Astrocyte of the spinal cord (primary cell): ENCODE measurements around the gene LNPK.

Source experiments
- DNase-seq: peaks from one replicate; pipeline ENCODE4 v3.0.0; 2011; ENCODE audit warnings: low read depth, low spot score
- H3K4me3 ChIP-seq: 2 replicates; pipeline ENCODE4 v1.5.1; 2011; ENCODE audit warnings: low read depth, mild to moderate bottlenecking, low read length, moderate library complexity
- in situ Hi-C: cut with HindIII; loops from 2 replicates; pipeline ENCODE4 v1.10.0; 2017; ENCODE audit warnings: low sequenced_read_pairs
- TF ChIP-seq, protein P1 (sequence below): IDR thresholded peaks from 2 replicates; pipeline ENCODE4 v1.5.1; 2012; ENCODE audit warnings: low read depth, mild to moderate bottlenecking, low read length, inconsistent platforms

Gene LNPK

GRCh38 chr2:175892046-175892445, 110.0 kb downstream of the LNPK start:
- H3K4me3 ChIP-seq = no peak overlapping the region
- TF ChIP-seq, protein P1, sequence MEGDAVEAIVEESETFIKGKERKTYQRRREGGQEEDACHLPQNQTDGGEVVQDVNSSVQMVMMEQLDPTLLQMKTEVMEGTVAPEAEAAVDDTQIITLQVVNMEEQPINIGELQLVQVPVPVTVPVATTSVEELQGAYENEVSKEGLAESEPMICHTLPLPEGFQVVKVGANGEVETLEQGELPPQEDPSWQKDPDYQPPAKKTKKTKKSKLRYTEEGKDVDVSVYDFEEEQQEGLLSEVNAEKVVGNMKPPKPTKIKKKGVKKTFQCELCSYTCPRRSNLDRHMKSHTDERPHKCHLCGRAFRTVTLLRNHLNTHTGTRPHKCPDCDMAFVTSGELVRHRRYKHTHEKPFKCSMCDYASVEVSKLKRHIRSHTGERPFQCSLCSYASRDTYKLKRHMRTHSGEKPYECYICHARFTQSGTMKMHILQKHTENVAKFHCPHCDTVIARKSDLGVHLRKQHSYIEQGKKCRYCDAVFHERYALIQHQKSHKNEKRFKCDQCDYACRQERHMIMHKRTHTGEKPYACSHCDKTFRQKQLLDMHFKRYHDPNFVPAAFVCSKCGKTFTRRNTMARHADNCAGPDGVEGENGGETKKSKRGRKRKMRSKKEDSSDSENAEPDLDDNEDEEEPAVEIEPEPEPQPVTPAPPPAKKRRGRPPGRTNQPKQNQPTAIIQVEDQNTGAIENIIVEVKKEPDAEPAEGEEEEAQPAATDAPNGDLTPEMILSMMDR = no peak
- in situ Hi-C loops = no loop called here
- DNase-seq = no peak

DNA sequence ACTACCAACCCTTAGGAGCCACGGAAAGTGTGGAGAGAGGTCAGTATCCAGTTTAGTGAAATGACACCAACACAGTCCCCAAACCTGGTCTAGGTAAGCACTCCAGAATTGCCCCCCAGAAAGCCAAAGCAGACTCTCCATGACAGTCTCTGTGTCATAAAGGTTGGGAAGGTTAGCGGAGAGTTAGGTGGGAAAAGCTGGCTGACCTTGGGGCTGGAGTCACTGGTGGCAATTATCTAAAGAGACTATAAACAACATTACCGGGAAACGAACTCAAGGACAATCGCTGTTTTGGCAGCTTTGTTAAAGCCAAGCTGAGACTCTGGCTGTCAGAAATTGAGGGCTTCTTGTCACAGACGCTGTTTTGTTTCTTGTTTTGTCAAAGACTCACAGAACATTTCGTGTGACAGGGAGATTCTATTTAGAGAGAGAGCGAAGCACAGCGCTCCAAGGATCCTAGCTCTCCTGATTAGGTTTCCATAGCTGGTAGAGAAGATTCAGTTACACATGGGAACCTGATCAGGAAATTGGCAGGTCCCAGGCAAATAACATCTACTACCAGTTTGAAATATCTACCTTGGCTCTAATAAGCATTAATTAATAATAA, 111.3 kb downstream of the LNPK start:
- DNase-seq = no peak
- H3K4me3 ChIP-seq = no peak overlapping the region
- in situ Hi-C loops = no loop called here
- TF ChIP-seq, protein P1 = no peak

DNA sequence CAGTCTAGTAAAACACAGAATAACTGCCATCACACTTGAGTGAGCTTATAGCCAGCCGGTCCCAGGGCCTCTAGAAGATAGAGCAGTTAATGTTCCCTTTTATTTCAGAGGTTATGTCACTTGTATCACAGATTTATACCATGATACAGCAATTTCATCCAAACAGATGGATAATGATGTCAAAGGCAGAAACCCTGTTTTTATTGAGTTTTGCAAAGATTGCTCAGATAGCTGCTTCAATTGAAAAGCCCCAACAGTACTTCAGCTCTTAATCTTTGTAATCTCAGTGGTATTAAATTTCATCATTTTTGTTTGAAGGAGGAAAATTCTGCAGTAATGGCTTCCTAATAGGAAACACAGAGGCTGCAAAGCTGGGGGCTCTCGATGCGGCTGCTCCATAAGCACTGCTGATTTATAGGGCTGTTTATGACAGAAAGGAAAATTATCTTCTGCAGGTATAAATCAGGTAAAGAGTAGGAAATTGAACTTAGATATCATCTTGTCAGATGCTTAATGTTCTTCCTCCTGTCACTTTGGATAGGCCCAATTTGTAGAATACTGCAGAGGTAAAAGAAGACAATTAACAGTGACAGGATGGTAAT, 112.3 kb downstream of the LNPK start:
- no peak overlapping the region for H3K4me3 ChIP-seq
- no peak for DNase-seq
- TF ChIP-seq, protein P1 = no peak
- in situ Hi-C loops = no loop called here

DNA sequence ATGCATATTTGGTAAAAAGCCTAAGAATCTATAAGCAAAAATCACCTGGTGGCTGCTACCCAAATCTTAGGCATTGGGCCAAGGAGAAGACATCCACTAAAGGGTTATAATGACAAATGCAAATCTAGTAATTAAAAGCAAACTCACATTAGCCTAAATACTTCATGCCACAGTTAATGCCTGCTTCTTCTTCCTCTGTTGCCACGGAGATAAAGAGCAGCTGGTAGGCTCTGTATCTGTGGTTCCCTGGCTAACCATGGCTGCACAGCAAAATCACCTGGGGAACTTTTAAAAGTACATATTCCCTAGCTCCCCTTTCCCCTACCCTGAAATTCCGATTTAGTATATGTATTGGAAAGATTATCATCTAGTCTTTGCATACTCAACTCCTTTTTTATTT, 114.3 kb downstream of the LNPK start:
- TF ChIP-seq, protein P1 = no peak
- DNase-seq = no peak
- in situ Hi-C loops = no loop called here
- H3K4me3 ChIP-seq = no peak overlapping the region

GRCh38 chr2:175884697-175885393, 117.2 kb downstream of the LNPK start:
- DNase-seq = no peak
- no peak overlapping the region for H3K4me3 ChIP-seq
- in situ Hi-C loops = no loop called here
- TF ChIP-seq, protein P1 = no peak

DNA sequence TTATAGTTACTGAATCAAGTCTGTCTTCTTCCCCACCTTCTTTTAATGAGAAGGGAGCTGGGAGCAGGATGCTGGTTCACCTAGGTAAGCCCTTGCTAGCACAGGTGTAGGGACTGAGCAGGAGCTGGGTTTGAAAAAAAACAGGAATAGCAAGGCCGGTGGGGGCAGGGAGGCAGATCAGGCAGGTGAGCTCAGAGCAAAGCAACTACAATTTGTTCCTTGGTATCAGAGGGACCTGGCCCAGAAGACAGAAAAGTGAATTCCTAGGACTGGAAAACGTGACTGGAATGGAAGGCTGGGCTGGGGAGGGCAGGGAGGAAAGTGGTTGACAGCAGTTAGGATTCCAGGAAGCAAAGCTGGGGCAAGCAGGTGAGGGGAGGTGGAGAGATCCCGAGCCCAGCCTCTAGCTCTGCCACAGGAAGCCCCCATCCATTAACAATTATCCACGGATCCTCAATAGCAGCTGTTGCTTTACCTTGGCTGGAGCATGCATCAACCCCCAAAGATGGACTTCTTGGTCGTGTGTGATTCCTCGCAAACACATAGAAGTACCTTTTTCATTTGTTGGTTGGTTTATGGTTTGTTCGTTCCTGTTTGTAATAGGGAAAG, 118.4 kb downstream of the LNPK start:
- no peak for DNase-seq
- no peak overlapping the region for H3K4me3 ChIP-seq
- TF ChIP-seq, protein P1 = no peak
- in situ Hi-C loops = no loop called here
